GM12878 (cell line): ENCODE measurements around the gene TMEM150A. TPM values are rescaled to one million over a fixed set of nuclear protein-coding genes. Genes with fewer than 3 reads are reported as not detected.

ENCODE experiments used
- ATAC-seq: fragments of 200-7000 bp; cut with Tn5 transposase; 3 replicates; pipeline ENCODE4 v1.9.1; 2020; ENCODE audit warnings: mild to moderate bottlenecking, moderate library complexity
- BruUV-seq: library from RNA; stranded (reverse); fragments of 400-500 nt; replicated peaks from 2 replicates; lab custom pipeline; 2021; lab: Mats Ljungman, UMichigan
- CTCF ChIA-PET: fragments of 300-600 bp; sonication (Branson Sonifier 250); formaldehyde crosslinking; extraction: SDS; loops from one replicate; lab custom pipeline; 2021; ENCODE audit warnings: inconsistent platforms; lab: Yijun Ruan, JAX
- POLR2A ChIA-PET: fragments of 350-600 bp; formaldehyde crosslinking; extraction: SDS; loops from one replicate; lab custom pipeline; 2021; ENCODE audit warnings: inconsistent platforms; lab: Charles Lee
- RAD21 ChIA-PET: fragments of 300-600 bp; sonication (Branson Sonifier 250); formaldehyde crosslinking; loops from one replicate; lab custom pipeline; 2023; ENCODE audit warnings: antibody characterized with exemption; ENCODE audit not compliant: unreplicated experiment; lab: Charles Lee
- SMC1A ChIA-PET: fragments of 300-600 bp; sonication (Branson Sonifier 250); formaldehyde crosslinking; loops from one replicate; lab custom pipeline; 2023; ENCODE audit not compliant: unreplicated experiment, uncharacterized antibody; lab: Charles Lee
- DNase-seq: peaks from one replicate; pipeline ENCODE4 v3.0.0-alpha.2; 2011; ENCODE audit warnings: low read depth, low spot score
- FAIRE-seq: peaks from 3 replicates; lab custom pipeline; 2011; peaks lifted over from hg19 to GRCh38; lab: Jason Lieb, UNC
- H2AFZ ChIP-seq: 2 replicates; pipeline ENCODE4 v1.6.0; 2011; ENCODE audit warnings: low read depth, low read length, control low read depth; ENCODE audit not compliant: control insufficient read depth
- H3K27ac ChIP-seq: 2 replicates; pipeline ENCODE4 v1.5.1; 2011; ENCODE audit warnings: control low read depth; ENCODE audit not compliant: control insufficient read depth, insufficient read depth
- H3K27me3 ChIP-seq, 2 experiments: replicated peaks in 1 of 2; 2 replicates each; pipeline versions ENCODE4 v1.6.0 to v1.6.1; 2011; ENCODE audit warnings: low read length in 1 of 2; ENCODE audit not compliant: control insufficient read depth in 2 of 2, insufficient read depth in 2 of 2
- H3K36me3 ChIP-seq, 2 experiments: 2 replicates each; pipeline ENCODE4 v1.5.1; 2011; ENCODE audit warnings: low read length in 1 of 2; ENCODE audit not compliant: control insufficient read depth in 2 of 2, insufficient read depth in 2 of 2
- H3K4me1 ChIP-seq: 2 replicates; pipeline ENCODE4 v1.6.1; 2011; ENCODE audit warnings: mild to moderate bottlenecking, low read length, moderate library complexity, mixed read lengths; ENCODE audit not compliant: control insufficient read depth, insufficient read depth
- H3K4me2 ChIP-seq: 2 replicates; pipeline ENCODE4 v1.6.0; 2011; ENCODE audit warnings: control low read depth; ENCODE audit not compliant: control insufficient read depth, insufficient read depth
- H3K4me3 ChIP-seq: fragments of 200-600 bp; sonication (generic); 2 replicates; pipeline ENCODE4 v1.5.1; 2016
- H3K79me2 ChIP-seq: 2 replicates; pipeline ENCODE4 v1.6.0; 2011; ENCODE audit warnings: low read length; ENCODE audit not compliant: control insufficient read depth, insufficient read depth
- H3K9ac ChIP-seq: 2 replicates; pipeline ENCODE4 v1.8.0; 2011; ENCODE audit warnings: low read length, control low read depth, mixed read lengths; ENCODE audit not compliant: control insufficient read depth, insufficient read depth
- H3K9me3 ChIP-seq: replicated peaks from 3 replicates; pipeline ENCODE4 v1.5.1; 2011; ENCODE audit warnings: mild to moderate bottlenecking, low read length; ENCODE audit not compliant: control insufficient read depth, insufficient read depth
- H4K20me1 ChIP-seq: 2 replicates; pipeline ENCODE4 v1.6.0; 2011; ENCODE audit not compliant: control insufficient read depth, insufficient read depth
- CHD2 ChIP-seq: IDR thresholded peaks from 2 replicates; pipeline ENCODE4 v1.6.1; 2011; ENCODE audit warnings: low read depth, low read length, improper control_type of control experiment, borderline replicate concordance
- MEF2B ChIP-seq: fragments of 450-650 bp; IDR thresholded peaks from 2 replicates; pipeline ENCODE4 v1.6.1; 2018; ENCODE audit warnings: mild to moderate bottlenecking, moderate library complexity; ENCODE audit not compliant: partially characterized antibody, poor library complexity, severe bottlenecking
- MTA2 ChIP-seq: fragments of 450-650 bp; IDR thresholded peaks from 2 replicates; pipeline ENCODE4 v1.6.1; 2016; ENCODE audit warnings: low read depth, mild to moderate bottlenecking, moderate library complexity
- NFXL1 ChIP-seq: fragments of 450-650 bp; IDR thresholded peaks from 2 replicates; pipeline ENCODE4 v1.6.1; 2017; ENCODE audit warnings: antibody characterized with exemption, mild to moderate bottlenecking, borderline replicate concordance
- NR2C2 ChIP-seq: IDR thresholded peaks from 2 replicates; pipeline ENCODE4 v1.6.1; 2011; ENCODE audit warnings: borderline replicate concordance, low read depth; ENCODE audit not compliant: control insufficient read depth, insufficient read length
- PAX5 ChIP-seq: IDR thresholded peaks from 2 replicates; pipeline ENCODE4 v1.6.1; 2011; ENCODE audit warnings: low read depth, low read length, borderline replicate concordance
- RAD51 ChIP-seq: fragments of 450-650 bp; IDR thresholded peaks from 2 replicates; pipeline ENCODE4 v1.6.1; 2016; ENCODE audit warnings: moderate library complexity, mild to moderate bottlenecking, inconsistent platforms
- SMAD5 ChIP-seq: IDR thresholded peaks from 2 replicates; pipeline ENCODE4 v1.6.1; 2016; ENCODE audit warnings: antibody characterized with exemption, low read depth
- SMC3 ChIP-seq: IDR thresholded peaks from 2 replicates; pipeline ENCODE4 v1.6.1; 2011; ENCODE audit warnings: low read length, improper control_type of control experiment, borderline replicate concordance
- ZNF274 ChIP-seq: IDR thresholded peaks from one replicate; pipeline ENCODE4 v1.8.0; 2011; ENCODE audit not compliant: insufficient read length, insufficient read depth
- WGBS: methylation state at CpG from one replicate; pipeline ENCODE4 v1.1.6; 2016; ENCODE audit warnings: low lambda C conversion rate; ENCODE audit not compliant: insufficient replicate concordance, insufficient coverage; ENCODE audit errors: missing lambda C conversion rate; 5-methylcytosine and 5-hydroxymethylcytosine counted together
- in situ Hi-C: fragments of 300-500 bp; cut with MboI; formaldehyde crosslinking; loops from 9 replicates; pipeline ENCODE4 v1.14.3; 2018; ENCODE audit warnings: mixed read lengths
- intact Hi-C: fragments of 100-400 bp; cut with micrococcal nuclease; formaldehyde crosslinking; loops from one replicate; pipeline ENCODE4 v1.14.2; 2022; ENCODE audit not compliant: unreplicated experiment
- polyA plus RNA-seq, 11 experiments: library from polyadenylated mRNA; depleted of rRNA in 4 of 11; unstranded in 6 of 11; stranded (reverse) in 5 of 11; fragments of >200 nt; fragmentation: Nextera tagmentation in 4 of 11; fragmentation: Illumina TruSeq in 1 of 11; extraction: Ambion mirVana in 4 of 11; extraction: Trizol in 1 of 11; gene quantifications; 1 replicate in 1 of 11; 2 replicates in 10 of 11; pipeline versions ENCODE4 v1.2.1 to v1.2.3, GENCODE V29; 2011 to 2016; ENCODE audit warnings: inconsistent platforms in 2 of 11, missing spikeins in 2 of 11, low read depth in 1 of 11
- total RNA-seq, 4 experiments: library from RNA; depleted of rRNA in 3 of 4; stranded (reverse); fragments of >200 nt in 3 of 4; fragmentation: Illumina TruSeq in 1 of 4; extraction: Trizol in 1 of 4; gene quantifications; 2 replicates each; pipeline versions ENCODE4 v1.2.1 to v1.2.3, GENCODE V29; 2013 to 2021
- TF ChIP-seq, protein P1 (sequence below): IDR thresholded peaks from 2 replicates; pipeline ENCODE4 v1.6.1; 2012; ENCODE audit warnings: mild to moderate bottlenecking, low read depth, low read length
- TF ChIP-seq, protein P2 (sequence below): IDR thresholded peaks from 2 replicates; pipeline ENCODE4 v1.6.1; 2012; ENCODE audit warnings: low read depth, low read length, improper control_type of control experiment

Gene TMEM150A
- total and polyA plus RNA-seq, 10 of the 15 experiments (the other 5 are each of a cell fraction or from before 2014, with no cell fraction given), result 0.45 to 4.4 (median 2.6) TPM

DNA sequence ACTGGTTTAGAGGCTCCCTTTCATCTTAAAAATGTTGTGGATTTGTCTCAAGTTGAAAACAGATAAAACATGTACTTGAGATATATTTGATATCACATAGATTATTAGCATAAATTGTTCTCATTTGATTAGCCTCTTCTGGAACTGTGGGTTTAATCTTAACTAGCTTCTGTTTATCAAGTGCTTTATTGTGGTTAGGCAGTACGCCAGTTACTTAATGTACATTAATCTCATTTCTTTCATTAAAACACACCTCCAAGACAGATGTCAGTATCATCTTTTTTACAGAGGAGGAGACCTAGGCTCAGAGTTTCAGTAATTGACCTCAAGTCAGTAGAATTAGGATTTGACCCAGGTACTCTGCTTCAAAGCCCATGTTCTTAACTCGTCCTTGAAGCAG lies 43.7 kb upstream of the TMEM150A start (continued):
- TF ChIP-seq, protein P1, sequence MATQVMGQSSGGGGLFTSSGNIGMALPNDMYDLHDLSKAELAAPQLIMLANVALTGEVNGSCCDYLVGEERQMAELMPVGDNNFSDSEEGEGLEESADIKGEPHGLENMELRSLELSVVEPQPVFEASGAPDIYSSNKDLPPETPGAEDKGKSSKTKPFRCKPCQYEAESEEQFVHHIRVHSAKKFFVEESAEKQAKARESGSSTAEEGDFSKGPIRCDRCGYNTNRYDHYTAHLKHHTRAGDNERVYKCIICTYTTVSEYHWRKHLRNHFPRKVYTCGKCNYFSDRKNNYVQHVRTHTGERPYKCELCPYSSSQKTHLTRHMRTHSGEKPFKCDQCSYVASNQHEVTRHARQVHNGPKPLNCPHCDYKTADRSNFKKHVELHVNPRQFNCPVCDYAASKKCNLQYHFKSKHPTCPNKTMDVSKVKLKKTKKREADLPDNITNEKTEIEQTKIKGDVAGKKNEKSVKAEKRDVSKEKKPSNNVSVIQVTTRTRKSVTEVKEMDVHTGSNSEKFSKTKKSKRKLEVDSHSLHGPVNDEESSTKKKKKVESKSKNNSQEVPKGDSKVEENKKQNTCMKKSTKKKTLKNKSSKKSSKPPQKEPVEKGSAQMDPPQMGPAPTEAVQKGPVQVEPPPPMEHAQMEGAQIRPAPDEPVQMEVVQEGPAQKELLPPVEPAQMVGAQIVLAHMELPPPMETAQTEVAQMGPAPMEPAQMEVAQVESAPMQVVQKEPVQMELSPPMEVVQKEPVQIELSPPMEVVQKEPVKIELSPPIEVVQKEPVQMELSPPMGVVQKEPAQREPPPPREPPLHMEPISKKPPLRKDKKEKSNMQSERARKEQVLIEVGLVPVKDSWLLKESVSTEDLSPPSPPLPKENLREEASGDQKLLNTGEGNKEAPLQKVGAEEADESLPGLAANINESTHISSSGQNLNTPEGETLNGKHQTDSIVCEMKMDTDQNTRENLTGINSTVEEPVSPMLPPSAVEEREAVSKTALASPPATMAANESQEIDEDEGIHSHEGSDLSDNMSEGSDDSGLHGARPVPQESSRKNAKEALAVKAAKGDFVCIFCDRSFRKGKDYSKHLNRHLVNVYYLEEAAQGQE, result no peak

DNA sequence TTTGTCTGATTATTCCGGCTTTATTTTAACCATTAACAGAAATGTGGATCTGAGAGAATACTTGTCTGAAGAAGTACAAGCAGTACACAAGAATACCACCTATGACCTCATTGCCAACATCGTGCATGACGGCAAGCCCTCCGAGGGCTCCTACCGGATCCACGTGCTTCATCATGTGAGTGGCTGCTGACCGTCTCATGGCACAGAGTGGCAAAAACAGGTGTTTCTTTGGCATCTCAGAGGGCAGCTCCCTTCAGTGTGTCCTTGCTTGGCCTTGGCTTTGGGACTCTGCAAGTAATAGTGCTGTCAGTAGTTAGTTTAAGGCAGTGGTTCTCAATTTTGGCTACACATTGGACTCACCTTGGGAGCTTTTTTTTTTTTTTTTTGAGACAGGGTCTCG lies 42.4 kb upstream of the TMEM150A start:
- no peak overlapping the region for H3K27ac ChIP-seq
- ChIA-PET RAD21 (no interaction called here), SMC1A (no interaction called here), POLR2A (no interaction called here), CTCF (interaction anchor here (1.4 to 2.0 kb wide), 3 partner anchors 8 to 225 kb away, joined by 6 to 7 read pairs (median 6); no protein-coding TSS in a partner anchor)
- in situ Hi-C loops (no loop called here), intact Hi-C loops (no loop called here)
- no peaks in the 10 kb centered on the region for H3K27me3 ChIP-seq
- H3K4me3 ChIP-seq, result no peak overlapping the region
- no peaks in the 10 kb centered on the region for H4K20me1 ChIP-seq
- no peak overlapping the region for H3K4me2 ChIP-seq
- TF ChIP-seq NFXL1 (no peak), CHD2 (no peak), SMC3 (no peak), RAD51 (no peak), NR2C2 (no peak), ZNF274 (no peak), MEF2B (no peak), MTA2 (no peak), SMAD5 (no peak), PAX5 (no peak)
- TF ChIP-seq, protein P2, sequence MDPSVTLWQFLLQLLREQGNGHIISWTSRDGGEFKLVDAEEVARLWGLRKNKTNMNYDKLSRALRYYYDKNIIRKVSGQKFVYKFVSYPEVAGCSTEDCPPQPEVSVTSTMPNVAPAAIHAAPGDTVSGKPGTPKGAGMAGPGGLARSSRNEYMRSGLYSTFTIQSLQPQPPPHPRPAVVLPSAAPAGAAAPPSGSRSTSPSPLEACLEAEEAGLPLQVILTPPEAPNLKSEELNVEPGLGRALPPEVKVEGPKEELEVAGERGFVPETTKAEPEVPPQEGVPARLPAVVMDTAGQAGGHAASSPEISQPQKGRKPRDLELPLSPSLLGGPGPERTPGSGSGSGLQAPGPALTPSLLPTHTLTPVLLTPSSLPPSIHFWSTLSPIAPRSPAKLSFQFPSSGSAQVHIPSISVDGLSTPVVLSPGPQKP, result no peak
- 98% methylated on average over 7 of the region's 8 CpGs for WGBS
- BruUV-seq, result no TSS peak
- no peak for FAIRE-seq
- H3K79me2 ChIP-seq, result no peaks in the 10 kb centered on the region
- peaks cover 18% of the 10 kb centered on the region for H3K4me1 ChIP-seq
- H2AFZ ChIP-seq, result no peak overlapping the region
- DNase-seq, result no peak
- H3K36me3 ChIP-seq, result peaks cover 26 to 41% of the 10 kb centered on the region in 2 experiments
- H3K9ac ChIP-seq, result no peak overlapping the region
- H3K9me3 ChIP-seq, result no peaks in the 10 kb centered on the region
- no peak for ATAC-seq
